SH-SY5Y (cell line): ENCODE measurements around the gene ACHE.

ENCODE experiments used
- GATA2 ChIP-seq: IDR thresholded peaks from 2 replicates; pipeline ENCODE4 v1.6.1; 2011; ENCODE audit warnings: mild to moderate bottlenecking, low read depth, low read length
- GATA3 ChIP-seq: IDR thresholded peaks from 2 replicates; pipeline ENCODE4 v1.6.1; 2011; ENCODE audit warnings: low read depth, mild to moderate bottlenecking, low read length, moderate library complexity

DNA sequence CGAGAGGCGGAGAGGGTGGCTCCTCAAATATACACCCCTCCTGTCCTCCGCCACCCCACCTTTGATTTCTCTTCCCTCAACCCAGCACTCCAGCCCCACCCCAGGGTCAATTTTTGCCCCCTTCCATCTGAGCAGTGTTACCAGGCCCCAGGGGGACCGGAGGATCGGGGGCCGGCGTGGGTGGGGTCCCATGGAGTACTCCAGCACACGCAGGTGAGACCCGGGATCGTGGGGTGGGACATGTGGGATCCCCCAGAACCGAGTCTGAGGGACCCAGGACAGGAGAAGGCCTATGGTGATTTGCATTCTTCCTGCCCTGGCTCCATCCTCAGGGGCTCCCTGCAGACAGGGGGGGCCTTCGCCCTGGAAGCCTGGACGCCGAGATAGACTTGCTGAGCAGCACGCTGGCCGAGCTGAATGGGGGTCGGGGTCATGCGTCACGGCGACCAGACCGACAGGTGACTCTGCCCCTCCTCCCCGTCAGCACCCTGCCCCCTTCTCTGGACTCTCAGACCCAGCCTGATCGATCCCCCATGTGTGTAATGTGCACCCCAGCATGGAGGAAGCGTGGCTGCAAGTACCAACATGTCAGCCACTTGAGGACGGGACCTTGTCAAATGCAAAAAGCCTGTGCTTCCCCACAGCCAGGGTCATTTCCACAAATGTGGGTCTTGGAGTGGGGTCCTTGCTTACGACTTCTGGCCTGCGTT lies 27.8 kb downstream of the ACHE start:
- TF ChIP-seq GATA2 = no peak
- no peak for TF ChIP-seq GATA3
